Stimulated activated CD8-positive, alpha-beta memory T cell treated with anti-CD3 and anti-CD28 coated beads, Interleukin-15, amount 100 ng/mL, for 24 hours (primary cell): Measurements from ENCODE around the gene TNFRSF21.
"Not testable (repeated sequence)": the region's sequence is repeated elsewhere in the genome, so short reads cannot be mapped to it uniquely, and the experiment has no call there.

Experiments used
- DNase-seq: peaks from one replicate; pipeline ENCODE4 v3.0.0-alpha.2; 2020; ENCODE audit warnings: low read depth

TNFRSF21 gene

DNA sequence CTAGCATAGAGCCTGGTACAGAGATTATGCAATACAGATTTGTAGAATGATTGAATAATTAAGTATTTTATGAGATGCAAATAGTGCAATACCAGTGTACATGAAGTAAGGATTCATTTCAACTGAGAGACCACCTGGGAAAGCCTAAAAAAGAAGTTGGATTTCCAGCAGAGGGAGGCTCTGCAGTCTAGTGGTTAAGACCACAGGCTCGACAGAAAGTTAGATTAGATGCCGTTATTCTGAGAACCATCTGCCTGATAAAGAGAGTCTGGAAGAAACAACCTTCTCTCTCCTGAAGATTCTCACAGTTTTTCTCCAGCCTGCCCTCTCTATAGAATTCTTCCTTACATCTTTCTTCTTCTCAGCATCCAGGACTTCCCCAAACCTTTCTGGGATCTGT is 13.6 kb upstream of the TNFRSF21 start:
- DNase-seq, result no peak

- DNase-seq, result no peak
Measured at GRCh38 chr6:47321577-47321976, 11.9 kb upstream of the TNFRSF21 start.

GRCh38 chr6:47319867-47320266 is 10.2 kb upstream of the TNFRSF21 start:
- no peak for DNase-seq

DNA sequence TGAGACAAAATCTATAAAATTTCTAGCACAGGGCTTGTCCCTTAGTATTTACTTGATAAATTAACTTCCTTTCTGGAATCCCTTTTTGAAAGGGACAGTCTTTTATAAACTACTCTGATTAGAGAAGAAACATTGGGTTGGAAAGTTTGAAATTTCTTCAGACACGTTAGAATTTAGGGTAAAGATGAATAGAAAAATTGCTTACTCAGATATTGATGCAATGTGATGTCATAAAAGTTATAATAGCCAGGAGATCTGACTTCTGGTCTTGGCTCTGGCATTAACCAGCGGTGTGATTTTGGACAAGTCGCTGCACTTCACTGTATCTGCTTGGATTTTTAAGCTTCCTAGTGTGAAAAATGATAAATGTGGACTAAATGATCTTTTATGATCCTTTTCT is 9.7 kb upstream of the TNFRSF21 start:
- no peak for DNase-seq

- no peak for DNase-seq
Measured at GRCh38 chr6:47318236-47318989, 8.7 kb upstream of the TNFRSF21 start.

DNA sequence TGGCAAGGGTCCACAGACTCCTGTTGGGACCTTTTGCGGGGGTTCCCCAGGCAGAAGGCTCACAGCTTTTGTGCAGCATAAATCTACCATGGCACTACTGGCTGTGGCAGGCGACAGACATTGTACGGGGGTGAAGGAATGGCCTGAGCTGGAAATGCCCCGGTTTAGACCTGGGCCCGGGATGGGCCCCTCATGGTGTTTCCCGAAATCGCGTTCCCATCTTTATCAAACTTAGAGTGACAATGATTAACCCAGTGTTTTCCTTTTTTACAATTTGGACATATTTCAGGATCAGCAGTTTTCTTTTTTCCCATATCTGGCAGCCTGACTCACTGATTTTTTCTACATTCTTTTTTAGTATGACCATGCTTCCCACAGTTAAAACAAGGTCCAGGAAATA is 5.5 kb upstream of the TNFRSF21 start:
- DNase-seq, result not testable (repeated sequence)

GRCh38 chr6:47310131-47310480 is 401 bp upstream of the TNFRSF21 start:
- DNase-seq, result no peak

DNA sequence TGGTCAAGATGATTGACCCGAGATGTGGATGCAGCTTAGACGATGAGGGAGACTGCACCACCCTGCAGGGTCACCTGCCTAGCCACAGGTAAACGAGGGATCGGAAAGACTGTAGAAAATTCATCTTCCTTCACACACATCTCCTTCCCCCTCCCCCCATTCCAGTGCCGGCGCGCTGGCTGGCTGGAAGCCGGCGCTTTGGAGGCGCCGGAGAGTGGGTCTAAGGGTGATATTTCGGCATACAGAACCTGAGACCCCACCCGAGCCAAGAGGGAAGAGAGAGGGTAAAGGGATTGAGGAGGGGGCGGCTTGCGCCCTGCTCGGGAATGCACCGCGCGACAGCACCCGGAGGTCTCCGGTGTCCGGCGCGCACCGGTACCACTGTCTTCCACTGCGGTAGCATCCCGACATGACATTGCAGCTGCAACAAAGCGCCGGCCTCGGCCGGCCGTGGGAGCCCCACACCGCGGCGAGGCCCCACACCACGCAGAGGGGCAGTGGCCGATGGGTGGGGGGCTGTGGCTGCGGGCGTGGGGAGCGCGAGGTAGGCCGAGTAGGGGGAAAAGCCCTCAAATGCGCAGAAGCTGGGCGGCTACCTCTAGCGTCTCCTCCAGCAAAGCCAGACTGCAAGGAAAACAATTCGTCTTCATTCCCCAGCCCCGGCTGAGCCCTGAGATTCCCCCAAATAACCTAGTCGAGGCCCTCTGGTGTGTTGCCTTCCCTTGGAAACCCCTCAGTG is 984 bp downstream of the TNFRSF21 start:
- DNase-seq, result no peak

DNA sequence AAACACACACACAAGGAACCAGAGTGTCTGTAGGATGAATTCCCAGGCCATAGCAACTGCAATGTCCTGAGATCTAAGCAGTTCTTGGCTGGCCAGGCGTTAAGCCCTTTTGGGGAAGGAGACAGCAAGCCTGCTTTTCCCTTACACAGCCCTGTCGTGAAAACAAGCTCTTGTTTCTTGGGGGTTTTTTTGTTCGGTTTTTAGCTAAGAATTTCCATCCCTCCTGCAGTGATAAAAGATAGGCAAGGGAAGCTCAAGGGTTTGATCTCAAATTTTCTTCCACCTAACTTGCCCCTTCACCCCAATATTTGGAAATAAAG is 1.5 kb downstream of the TNFRSF21 start:
- no peak for DNase-seq

GRCh38 chr6:47307362-47308197 is 2.1 kb downstream of the TNFRSF21 start:
- DNase-seq, result no peak

GRCh38 chr6:47306887-47307286 is 2.8 kb downstream of the TNFRSF21 start:
- no peak for DNase-seq

DNA sequence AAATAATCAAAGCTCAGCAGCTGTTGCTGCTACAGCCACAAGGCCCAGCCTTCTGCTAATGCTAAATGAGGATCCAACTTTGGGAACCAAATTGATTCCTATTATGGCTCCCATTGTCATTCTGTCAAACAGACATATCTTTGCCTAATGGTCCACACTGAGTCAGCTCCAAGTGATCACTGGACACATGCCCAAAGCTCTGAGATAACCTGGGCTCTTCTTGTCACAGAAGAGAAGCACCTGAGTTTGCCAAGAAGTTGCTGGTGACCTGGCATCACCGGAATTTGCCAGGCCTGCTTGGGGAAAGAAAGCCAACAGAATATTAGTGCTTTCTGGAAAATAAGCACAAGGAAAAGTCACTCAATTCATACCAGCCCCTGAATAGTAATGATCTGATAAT is 5.8 kb downstream of the TNFRSF21 start:
- no peak for DNase-seq

DNA sequence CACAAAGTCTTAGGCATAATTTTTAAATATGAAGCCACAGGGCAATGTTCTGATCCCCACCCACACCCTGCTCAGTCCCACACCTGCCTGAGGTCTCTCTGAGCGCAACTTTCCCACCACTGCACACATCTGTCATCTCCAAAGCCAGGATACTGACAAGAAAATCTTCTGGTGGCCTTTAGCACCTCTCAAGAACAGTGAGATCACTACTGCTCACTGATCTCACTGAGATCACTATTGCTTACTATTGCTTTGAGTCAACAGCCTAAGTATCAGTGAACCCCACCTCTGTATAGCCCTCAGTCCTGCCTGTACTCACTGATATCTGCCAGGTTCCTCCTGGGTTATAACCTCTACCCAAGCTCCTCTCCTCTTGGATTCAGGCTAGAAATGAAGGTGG is 6.4 kb downstream of the TNFRSF21 start:
- no peak for DNase-seq

- no peak for DNase-seq
Measured at GRCh38 chr6:47302043-47302442, 7.7 kb downstream of the TNFRSF21 start.

DNA sequence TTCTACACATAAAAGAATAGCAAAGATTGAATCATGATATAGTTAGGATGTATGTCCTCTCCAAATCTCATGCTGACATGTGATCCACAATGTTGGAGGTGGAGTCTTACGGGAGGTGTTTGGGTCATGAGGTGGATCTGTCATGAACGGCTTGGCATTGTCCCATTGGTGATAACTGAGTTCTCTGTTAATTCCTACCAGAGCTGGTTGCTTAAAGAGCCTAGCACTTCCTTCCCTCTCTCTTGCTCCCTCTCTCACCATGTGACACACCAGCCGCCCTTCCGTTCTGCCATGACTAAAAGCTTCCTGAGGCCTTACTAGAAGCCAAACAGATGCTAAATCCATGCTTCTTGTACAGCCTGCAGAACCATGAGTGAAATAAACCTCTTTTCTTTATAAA is 8.3 kb downstream of the TNFRSF21 start:
- DNase-seq, result no peak

DNA sequence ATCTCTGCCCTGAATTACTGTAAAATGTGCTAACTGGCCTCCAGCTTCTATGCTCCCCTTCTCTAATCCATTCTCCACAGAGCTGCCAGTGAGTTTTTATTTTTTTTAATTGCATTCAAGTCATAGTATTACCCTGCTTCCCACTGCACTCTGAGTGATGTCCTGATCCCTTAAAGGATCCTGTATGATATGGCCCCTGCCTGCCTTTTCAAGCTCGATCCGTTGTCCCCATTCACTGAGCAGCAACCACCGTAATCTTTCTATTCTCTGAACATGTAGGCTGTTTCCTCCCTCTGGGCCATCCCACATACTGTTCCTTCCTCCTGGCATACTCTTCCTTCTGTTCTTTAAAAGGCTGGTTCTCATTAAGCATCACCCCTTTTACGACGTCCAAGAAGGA is 9.3 kb downstream of the TNFRSF21 start:
- no peak for DNase-seq

GRCh38 chr6:47299965-47300364 is 9.7 kb downstream of the TNFRSF21 start:
- DNase-seq, result no peak

GRCh38 chr6:47298475-47298874 is 11.2 kb downstream of the TNFRSF21 start:
- DNase-seq, result no peak

DNA sequence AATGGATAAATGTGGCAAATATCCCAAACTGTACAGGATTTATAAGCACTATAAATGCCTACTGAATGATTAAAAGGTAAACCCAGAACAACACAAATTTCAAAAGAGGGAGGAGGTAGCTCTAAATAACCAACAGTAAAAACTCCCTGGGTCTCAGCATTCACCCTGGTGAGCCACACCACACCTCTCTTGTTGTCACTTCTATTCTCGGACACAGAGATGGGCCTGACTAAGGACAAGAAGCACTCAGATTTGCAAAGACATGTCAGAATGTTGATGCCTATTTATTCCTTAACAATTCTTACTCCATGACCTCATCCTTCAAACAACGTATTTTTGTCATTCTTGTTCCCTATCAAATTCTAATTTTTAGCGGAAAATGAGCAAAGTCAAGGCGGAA is 14.7 kb downstream of the TNFRSF21 start:
- DNase-seq, result no peak

DNA sequence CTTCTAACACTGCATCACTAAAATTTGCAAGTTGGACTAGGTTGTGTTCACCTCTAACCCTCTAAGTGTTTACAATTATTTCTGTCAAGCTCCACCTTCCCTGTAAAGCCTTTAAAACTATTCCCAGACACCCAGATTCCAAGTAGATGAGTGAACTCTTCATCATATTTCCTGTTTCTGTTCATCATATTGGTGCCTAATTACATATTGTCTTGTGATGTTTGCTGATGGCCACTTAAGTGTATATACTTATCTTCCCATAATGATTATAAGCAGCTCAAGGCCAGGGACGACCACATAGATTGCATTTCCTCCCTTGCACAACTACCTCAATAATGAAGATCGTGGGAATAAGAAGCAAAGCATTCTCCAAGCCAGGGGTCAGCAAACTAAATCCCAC is 16.8 kb downstream of the TNFRSF21 start:
- no peak for DNase-seq

DNA sequence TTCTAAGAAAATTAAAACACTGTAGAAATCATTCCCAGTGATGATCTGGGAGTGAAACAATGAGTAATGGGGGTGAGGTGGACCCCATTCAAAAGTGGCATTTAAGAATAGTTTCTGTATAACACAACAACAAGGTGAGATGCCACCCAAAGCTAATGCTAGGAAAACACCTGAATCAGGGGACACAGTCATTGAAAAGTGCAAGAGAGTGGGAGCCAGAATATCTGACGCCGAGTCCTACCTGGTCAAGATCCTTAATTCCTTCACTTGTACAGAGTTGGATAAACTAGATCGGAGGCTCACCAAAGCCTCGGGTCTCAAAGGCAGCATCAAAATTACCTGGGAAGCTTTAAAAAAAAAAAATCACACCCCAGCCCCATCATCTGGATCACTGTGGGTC is 17.7 kb downstream of the TNFRSF21 start:
- DNase-seq, result no peak

GRCh38 chr6:47290124-47290834 is 19.4 kb downstream of the TNFRSF21 start:
- DNase-seq, result no peak
